GM12873 (cell line): Measurements from ENCODE around the gene ITIH3.

ENCODE experiments used
- CTCF ChIP-seq: IDR thresholded peaks from 2 replicates; pipeline ENCODE4 v1.5.1; 2012; ENCODE audit warnings: low read depth, mild to moderate bottlenecking, moderate library complexity, low read length, control low read depth; ENCODE audit not compliant: insufficient read depth; ENCODE audit errors: missing control alignments

ITIH3 gene

GRCh38 chr3:52787672-52788625, 6.6 kb upstream of the ITIH3 start:
- no peak for TF ChIP-seq CTCF

GRCh38 chr3:52788890-52789745, 5.5 kb upstream of the ITIH3 start:
- no peak for TF ChIP-seq CTCF

- no peak for TF ChIP-seq CTCF
Measured at GRCh38 chr3:52789746-52790040, 4.9 kb upstream of the ITIH3 start.

- no peak for TF ChIP-seq CTCF
Measured at GRCh38 chr3:52790337-52790736, 4.3 kb upstream of the ITIH3 start.

GRCh38 chr3:52790741-52791140, 3.9 kb upstream of the ITIH3 start:
- no peak for TF ChIP-seq CTCF

- TF ChIP-seq CTCF, result no peak
Measured at GRCh38 chr3:52791366-52791765, 3.2 kb upstream of the ITIH3 start.

GRCh38 chr3:52791928-52792327, 2.7 kb upstream of the ITIH3 start:
- TF ChIP-seq CTCF, result no peak
